OCI-LY3 (cell line): ENCODE data around the gene PCARE.

Experiments
- H2AFZ ChIP-seq: fragments of 200-600, 300-600 bp; shearing (Covaris generic); 2 replicates; pipeline ENCODE4 v1.6.0; 2014; ENCODE audit warnings: antibody characterized with exemption, low read depth, low read length
- H3K27ac ChIP-seq: fragments of 200-600, 300-600 bp; sonication (generic); 2 replicates; pipeline ENCODE4 v1.5.1; 2014; ENCODE audit warnings: mild to moderate bottlenecking, low read length, moderate library complexity, mixed read lengths
- H3K27me3 ChIP-seq: fragments of 200-600, 300-600 bp; sonication (generic); 2 replicates; pipeline ENCODE4 v1.6.1; 2014; ENCODE audit warnings: low read depth, low read length, mixed read lengths
- H3K36me3 ChIP-seq: fragments of 200-600, 300-600 bp; sonication (generic); replicated peaks from 2 replicates; pipeline ENCODE3; 2014; ENCODE audit warnings: low read depth, low read length, mixed read lengths
- H3K4me1 ChIP-seq: fragments of 300-600, 200-600 bp; sonication (generic); 2 replicates; pipeline ENCODE4 v1.6.1; 2014; ENCODE audit warnings: low read length, mixed read lengths
- H3K4me2 ChIP-seq: fragments of 200-600, 300-600 bp; sonication (generic); 2 replicates; pipeline ENCODE4 v1.6.1; 2014; ENCODE audit warnings: low read length, mixed read lengths
- H3K4me3 ChIP-seq: fragments of 300-600, 200-600 bp; sonication (generic); 2 replicates; pipeline ENCODE4 v1.5.1; 2014; ENCODE audit warnings: antibody characterized with exemption, mild to moderate bottlenecking, low read length, moderate library complexity
- H3K79me2 ChIP-seq: fragments of 300-600, 200-600 bp; shearing (Covaris generic); 2 replicates; pipeline ENCODE4 v1.6.1; 2014; ENCODE audit warnings: mild to moderate bottlenecking, low read length, mixed read lengths
- H3K9ac ChIP-seq: fragments of 300-600, 200-600 bp; shearing (Covaris generic); 2 replicates; pipeline ENCODE4 v1.6.0; 2014; ENCODE audit warnings: mild to moderate bottlenecking, low read length, moderate library complexity
- H3K9me3 ChIP-seq: fragments of 200-600, 300-600 bp; shearing (Covaris generic); 2 replicates; pipeline ENCODE4 v1.6.1; 2014; ENCODE audit warnings: low read length, mixed read lengths; ENCODE audit not compliant: insufficient read depth
- H4K20me1 ChIP-seq: fragments of 200-600, 300-600 bp; sonication (generic); 2 replicates; pipeline ENCODE4 v1.6.1; 2016; ENCODE audit warnings: low read length, mixed read lengths; ENCODE audit not compliant: insufficient read depth
- CTCF ChIP-seq: fragments of 200-600, 300-600 bp; sonication (generic); IDR thresholded peaks from 2 replicates; pipeline ENCODE4 v1.5.1; 2014; ENCODE audit warnings: antibody characterized with exemption, low read length, low read depth
- EZH2phosphoT487 ChIP-seq: fragments of 200-600 bp; shearing (Covaris generic); IDR thresholded peaks from 2 replicates; pipeline ENCODE4 v1.6.1; 2018; ENCODE audit warnings: antibody characterized with exemption, mixed run types, low read depth

The PCARE gene

DNA sequence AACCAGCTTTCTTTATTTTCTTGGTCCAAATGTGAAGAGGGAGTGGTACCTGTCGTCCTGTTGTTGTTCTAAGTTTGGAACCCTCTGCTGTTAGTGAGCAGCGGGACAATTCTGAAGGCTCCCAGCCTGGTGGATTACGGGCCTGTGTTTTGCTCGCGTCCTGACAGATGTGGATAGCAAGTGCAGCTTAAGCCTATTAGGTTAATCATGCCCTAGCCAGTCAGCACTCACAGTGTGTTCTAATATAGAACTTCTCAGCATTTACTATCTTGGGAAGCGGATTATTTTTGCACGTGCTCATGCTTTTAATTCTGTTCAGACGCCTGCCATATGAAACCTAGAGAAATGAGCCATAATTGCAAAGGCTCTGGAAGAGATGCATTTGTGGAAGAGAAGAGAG is at the start of gene PCARE:
Gene PCARE (minus strand): TSS at position 113 of the 400 bp plus-strand sequence. CDS start 262 bp downstream, outside the sequence.
- no peaks in the 10 kb centered on the region for H4K20me1 ChIP-seq
- no peak within 1 kb of the TSS for H3K4me2 ChIP-seq
- H3K9me3 ChIP-seq = no peaks in the 10 kb centered on the region
- TF ChIP-seq CTCF (no peak), EZH2phosphoT487 (no peak)
- H3K27ac ChIP-seq = no peak within 1 kb of the TSS
- H3K4me1 ChIP-seq = peaks cover 7% of the 10 kb centered on the region
- H3K27me3 ChIP-seq = no peaks in the 10 kb centered on the region
- no peak within 1 kb of the TSS for H3K9ac ChIP-seq
- no peak within 1 kb of the TSS for H3K4me3 ChIP-seq
- H2AFZ ChIP-seq = no peak within 1 kb of the TSS
- no peaks in the 10 kb centered on the region for H3K79me2 ChIP-seq
- H3K36me3 ChIP-seq = no peaks in the 10 kb centered on the region

- TF ChIP-seq CTCF = no peak
- TF ChIP-seq EZH2phosphoT487 = no peak
- no peaks in the 10 kb centered on the region for H3K4me1 ChIP-seq
- no peak overlapping the region for H2AFZ ChIP-seq
- H3K4me3 ChIP-seq = no peak overlapping the region
- no peak overlapping the region for H3K27ac ChIP-seq
- H3K79me2 ChIP-seq = no peaks in the 10 kb centered on the region
- peaks cover 23% of the 10 kb centered on the region for H3K36me3 ChIP-seq
- H3K4me2 ChIP-seq = no peak overlapping the region
- H3K9me3 ChIP-seq = no peaks in the 10 kb centered on the region
- no peak overlapping the region for H3K9ac ChIP-seq
- H4K20me1 ChIP-seq = no peaks in the 10 kb centered on the region
- H3K27me3 ChIP-seq = no peaks in the 10 kb centered on the region
Measured at GRCh38 chr2:29123617-29124349, 49.5 kb upstream of the PCARE start.

DNA sequence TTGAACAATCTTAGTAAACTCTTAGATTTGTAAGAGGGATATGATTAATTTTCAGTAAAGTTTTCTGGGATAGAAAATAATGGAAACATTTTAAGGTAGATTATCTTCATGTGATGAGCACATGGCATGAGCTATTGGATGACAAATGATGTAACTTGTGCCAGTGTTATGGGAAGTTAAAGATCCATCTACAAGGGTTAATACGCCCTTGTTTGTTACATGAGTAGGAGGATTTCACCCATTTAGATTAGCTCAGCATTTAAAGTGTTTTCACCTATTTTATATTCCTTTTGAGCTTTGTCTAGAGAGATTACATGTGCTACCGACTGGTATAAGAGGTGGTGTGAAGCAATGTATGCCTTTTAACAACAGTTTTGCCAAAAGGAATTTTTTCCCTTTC is 46.5 kb upstream of the PCARE start:
- no peaks in the 10 kb centered on the region for H4K20me1 ChIP-seq
- H3K4me1 ChIP-seq = no peaks in the 10 kb centered on the region
- peaks cover 4% of the 10 kb centered on the region for H3K79me2 ChIP-seq
- H3K36me3 ChIP-seq = peaks cover 23% of the 10 kb centered on the region
- H3K9ac ChIP-seq = no peak overlapping the region
- no peaks in the 10 kb centered on the region for H3K27me3 ChIP-seq
- TF ChIP-seq CTCF = no peak
- no peak for TF ChIP-seq EZH2phosphoT487
- H3K4me3 ChIP-seq = no peak overlapping the region
- H3K9me3 ChIP-seq = no peaks in the 10 kb centered on the region
- H3K4me2 ChIP-seq = no peak overlapping the region
- H2AFZ ChIP-seq = no peak overlapping the region
- H3K27ac ChIP-seq = no peak overlapping the region

- H3K4me1 ChIP-seq = peaks cover 3% of the 10 kb centered on the region; the same call in 1 of the 2 replicates
- no peak overlapping the region for H3K4me2 ChIP-seq
- no peak overlapping the region for H3K4me3 ChIP-seq
Measured at GRCh38 chr2:29119211-29119610, 44.9 kb upstream of the PCARE start.

More at GRCh38 chr2:29119211-29119610, 44.9 kb upstream of the PCARE start:
- no peak for TF ChIP-seq CTCF
- no peak for TF ChIP-seq EZH2phosphoT487
- no peaks in the 10 kb centered on the region for H3K9me3 ChIP-seq
- H3K36me3 ChIP-seq = peaks cover 14% of the 10 kb centered on the region
- H4K20me1 ChIP-seq = no peaks in the 10 kb centered on the region
- no peak overlapping the region for H2AFZ ChIP-seq
- no peak overlapping the region for H3K9ac ChIP-seq
- peaks cover 4% of the 10 kb centered on the region for H3K79me2 ChIP-seq
- no peak overlapping the region for H3K27ac ChIP-seq
- peaks cover 4% of the 10 kb centered on the region; the same call in 1 of the 2 replicates for H3K27me3 ChIP-seq
